Glomerular endothelial cell (primary cell): ENCODE results near the gene ATAD3A. TPM values are rescaled to one million over a fixed set of nuclear protein-coding genes. Genes with fewer than 3 reads are reported as not detected.

Source experiments
- DNase-seq: peaks from one replicate; pipeline ENCODE4 v3.0.0-alpha.2; 2011; ENCODE audit warnings: low read depth, low spot score; ENCODE audit errors: extremely low read depth
- total RNA-seq: library from RNA; depleted of rRNA; stranded (reverse); fragments of >200 nt; gene quantifications from 2 replicates; pipeline ENCODE4 v1.2.3, GENCODE V29; 2015

The ATAD3A gene
- total RNA-seq, 1 donor from 2014 or later = 54.5 TPM

- DNase-seq = no peak
Observed at GRCh38 chr1:1574721-1575537, 63.0 kb downstream of the ATAD3A start, which contains the start of gene SSU72. Gene SSU72 (minus strand): TSS chr1:1574863. CDS start chr1:1574557, 306 bp downstream.

DNA sequence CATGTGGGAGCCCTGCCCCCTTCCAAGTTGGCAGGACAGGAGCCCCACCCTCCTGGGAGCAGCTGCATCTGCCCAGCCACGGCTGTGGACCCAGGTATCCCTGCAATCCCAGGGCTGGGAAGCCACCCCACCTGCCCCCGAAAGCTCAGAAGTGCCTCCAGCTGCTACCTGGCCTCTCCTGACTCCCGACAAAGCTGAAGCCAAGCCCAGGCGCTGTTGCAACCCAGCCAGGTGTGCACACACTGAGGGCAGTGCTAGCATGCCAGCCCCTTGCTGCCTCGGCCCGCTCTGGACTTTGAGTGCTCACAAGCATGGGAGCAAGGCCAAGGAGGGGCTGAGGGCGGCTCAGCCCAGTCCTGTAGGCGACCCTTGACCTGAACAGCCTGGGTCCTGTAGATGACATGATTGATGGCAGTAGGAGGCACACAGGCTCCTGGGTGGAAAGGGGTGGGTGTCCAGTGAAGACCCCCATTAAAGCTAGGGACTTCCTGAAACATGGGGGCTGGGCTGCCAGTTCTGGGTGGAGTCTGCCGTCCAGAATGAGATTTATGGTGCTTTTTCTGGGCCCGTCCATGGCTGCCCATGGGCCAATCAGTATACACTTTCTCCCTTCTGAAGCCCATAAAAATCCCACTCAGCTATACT, 65.5 kb downstream of the ATAD3A start:
- no peak for DNase-seq

DNA sequence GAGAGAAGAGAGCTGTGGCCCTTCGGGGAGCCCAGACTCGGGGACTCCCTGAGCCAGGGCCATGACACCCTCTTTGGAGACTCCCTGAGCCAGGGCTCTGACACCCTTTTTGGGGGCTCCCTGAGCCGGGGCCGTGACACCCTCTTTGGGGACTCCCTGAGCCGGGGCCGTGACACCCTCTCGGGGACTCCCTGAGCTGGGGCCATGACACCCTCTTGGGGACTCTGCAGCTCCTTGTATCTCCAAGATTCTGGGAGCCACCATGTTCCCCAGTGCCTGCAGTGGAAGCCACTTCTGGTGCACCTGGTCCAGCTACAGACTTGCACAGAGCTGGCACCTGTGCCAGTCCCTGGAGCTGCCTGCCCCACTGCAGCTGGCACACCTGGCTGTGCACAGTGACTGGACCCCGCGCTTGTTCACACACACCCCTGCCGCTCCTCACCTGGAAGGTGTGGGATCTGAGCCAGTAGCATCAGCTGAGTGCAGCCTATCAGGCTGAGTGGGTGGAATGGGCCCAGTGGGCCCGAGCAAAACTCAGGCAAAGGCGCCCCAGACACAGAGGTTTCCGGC, 66.5 kb downstream of the ATAD3A start:
- DNase-seq = no peak

GRCh38 chr1:1582585-1583346, 70.8 kb downstream of the ATAD3A start:
- no peak for DNase-seq

DNA sequence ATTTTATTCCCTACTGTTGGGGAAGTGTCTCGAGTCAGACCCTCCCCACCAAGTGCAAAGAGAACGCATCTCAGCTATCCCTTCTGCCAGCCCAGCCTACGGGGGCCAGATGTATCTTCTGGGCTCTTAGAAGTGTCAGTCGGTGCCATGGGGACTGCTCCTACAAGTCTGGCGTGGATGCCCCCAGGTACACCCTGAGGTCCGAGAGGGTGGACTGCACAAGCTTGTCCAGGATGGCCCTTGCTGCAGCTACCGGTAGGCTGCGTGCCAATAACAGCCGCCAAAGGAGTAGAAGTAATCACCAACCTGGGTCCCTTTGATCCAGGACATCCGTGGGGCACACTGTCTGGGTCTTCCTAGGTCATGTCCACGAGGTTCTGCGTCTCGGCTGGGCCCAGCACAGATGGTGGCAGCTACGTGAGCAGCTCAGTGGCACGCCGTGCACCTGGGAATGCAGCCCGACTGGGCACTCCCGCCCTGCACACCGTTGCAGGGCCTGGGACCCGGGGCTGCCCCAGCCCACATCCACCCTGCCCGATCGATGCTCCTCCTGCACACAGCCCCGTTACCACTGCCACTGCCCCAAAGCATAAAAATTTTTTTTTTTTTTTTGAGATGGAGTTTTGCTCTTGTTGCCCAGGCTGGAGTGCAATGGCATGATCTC, 71.5 kb downstream of the ATAD3A start:
- no peak for DNase-seq

Other genes with a start within 250 kb of the ATAD3A start
- 44.4 and 80.3 TPM in 2 replicates for gene UBE2J2, start 238.3 kb upstream of the ATAD3A start, total RNA-seq
- gene SCNN1D, start 231.7 kb upstream of the ATAD3A start, total RNA-seq = 0.34 and 1.4 TPM in 2 replicates
- 33.6 and 62.4 TPM in 2 replicates for gene ACAP3, start 204.2 kb upstream of the ATAD3A start, total RNA-seq
- gene PUSL1, start 203.6 kb upstream of the ATAD3A start, total RNA-seq = 32.1 and 36.2 TPM in 2 replicates
- gene INTS11, start 187.5 kb upstream of the ATAD3A start, total RNA-seq = 104 and 110 TPM in 2 replicates
- 46.5 and 56.5 TPM in 2 replicates for gene CPTP, start 187.4 kb upstream of the ATAD3A start, total RNA-seq
- 0.35 TPM in 1 of 2 replicates, not detected in the other for gene TAS1R3, start 180.9 kb upstream of the ATAD3A start, total RNA-seq
- gene DVL1, start 162.7 kb upstream of the ATAD3A start, total RNA-seq = 56.5 and 56.9 TPM in 2 replicates
- 25.8 and 39.1 TPM in 2 replicates for gene MXRA8, start 153.6 kb upstream of the ATAD3A start, total RNA-seq
- gene AURKAIP1, start 137.0 kb upstream of the ATAD3A start, total RNA-seq = 145 and 181 TPM in 2 replicates
- gene CCNL2, start 112.8 kb upstream of the ATAD3A start, total RNA-seq = 111 and 189 TPM in 2 replicates
- 125 and 128 TPM in 2 replicates for gene MRPL20, start 104.9 kb upstream of the ATAD3A start, total RNA-seq
- gene ANKRD65, start 90.9 kb upstream of the ATAD3A start, total RNA-seq = 0.34 TPM in 1 of 2 replicates, not detected in the other
- 21.4 and 34.8 TPM in 2 replicates for gene VWA1, start 76.5 kb upstream of the ATAD3A start, total RNA-seq
- not detected in 2 replicates for gene ATAD3C, start 62.5 kb upstream of the ATAD3A start, total RNA-seq
- gene ATAD3B, start 40.4 kb upstream of the ATAD3A start, total RNA-seq = 22.6 and 37.5 TPM in 2 replicates
- gene TMEM240, start 28.5 kb downstream of the ATAD3A start, total RNA-seq = 1.7 and 3.4 TPM in 2 replicates
- 106 and 136 TPM in 2 replicates for gene SSU72, start 62.7 kb downstream of the ATAD3A start, total RNA-seq
- gene FNDC10, start 88.0 kb downstream of the ATAD3A start, total RNA-seq = 5.2 and 9.9 TPM in 2 replicates
- gene MIB2, start 103.3 kb downstream of the ATAD3A start, total RNA-seq = 56.8 and 81.2 TPM in 2 replicates
- gene MMP23B, start 120.0 kb downstream of the ATAD3A start, total RNA-seq = 0.58 and 3.2 TPM in 2 replicates
- 13.5 and 24.3 TPM in 2 replicates for gene CDK11B, start 146.8 kb downstream of the ATAD3A start, total RNA-seq
- gene SLC35E2B, start 180.6 kb downstream of the ATAD3A start, total RNA-seq = 40.0 and 62.2 TPM in 2 replicates
- gene CDK11A, start 212.2 kb downstream of the ATAD3A start, total RNA-seq = 19.7 and 25.9 TPM in 2 replicates